DMS79 treated with DMSO at 0.1 percent for 48 hours (cell line): ENCODE data around the gene CENPI.
A peak's percentile ranks its signal among the peaks of the same experiment; 100 is the strongest.
"Not testable (repeated sequence)": the region's sequence is repeated elsewhere in the genome, so short reads cannot be mapped to it uniquely, and the experiment has no call there.

ENCODE experiments used
- DNase-seq: peaks from one replicate; lab custom pipeline; 2025; lab: John Stamatoyannopoulos, UW

The CENPI gene

GRCh38 chrX:101097546-101098453 lies at the start of gene CENPI:
Gene CENPI (plus strand): TSS chrX:101098204. CDS start chrX:101101071, 2,867 bp downstream.
- DNase-seq = peak; percentile 85

- peak; percentile 41 for DNase-seq
These were observed 46.9 kb upstream of the CENPI start for GRCh38 chrX:101051153-101051548.

- DNase-seq = peak; percentile 66
These were observed 46.3 kb upstream of the CENPI start, which contains the start of gene TRMT2B for GRCh38 chrX:101051549-101052302. Gene TRMT2B (minus strand): TSS chrX:101052111. CDS start chrX:101042289, 9,822 bp downstream.

GRCh38 chrX:101056551-101056950 lies 41.5 kb upstream of the CENPI start:
- not testable (repeated sequence) for DNase-seq

GRCh38 chrX:101057093-101057714 lies 40.8 kb upstream of the CENPI start:
- no peak for DNase-seq

GRCh38 chrX:101062176-101062575 lies 35.8 kb upstream of the CENPI start:
- no peak for DNase-seq

- no peak for DNase-seq
These were observed 26.4 kb upstream of the CENPI start for GRCh38 chrX:101071582-101071981.

- DNase-seq = peak; percentile 26
These were observed 19.0 kb upstream of the CENPI start, which contains the start of gene TMEM35A for GRCh38 chrX:101078716-101079598. Gene TMEM35A (plus strand): TSS chrX:101078879. CDS start chrX:101079003, 124 bp downstream.

- no peak for DNase-seq
These were observed 18.2 kb upstream of the CENPI start for GRCh38 chrX:101079736-101080270.

GRCh38 chrX:101080326-101081124 lies 17.5 kb upstream of the CENPI start:
- DNase-seq = no peak

- peak; percentile 8 for DNase-seq
These were observed 16.8 kb upstream of the CENPI start for GRCh38 chrX:101081231-101081630.

GRCh38 chrX:101091817-101092216 lies 6.2 kb upstream of the CENPI start:
- DNase-seq = peak; percentile 28

GRCh38 chrX:101108284-101108683 lies 10.3 kb downstream of the CENPI start:
- no peak for DNase-seq

- DNase-seq = no peak
These were observed 19.7 kb downstream of the CENPI start for GRCh38 chrX:101117701-101118100.

- no peak for DNase-seq
These were observed 38.2 kb downstream of the CENPI start for GRCh38 chrX:101136235-101136634.
